GM12878 (cell line): ENCODE data around the gene SP110. TPM values are rescaled to one million over a fixed set of nuclear protein-coding genes. Genes with fewer than 3 reads are reported as not detected.

Source experiments
- ATAC-seq: fragments of 200-7000 bp; cut with Tn5 transposase; 3 replicates; pipeline ENCODE4 v1.9.1; 2020; ENCODE audit warnings: mild to moderate bottlenecking, moderate library complexity
- BruUV-seq: library from RNA; stranded (reverse); fragments of 400-500 nt; replicated peaks from 2 replicates; lab custom pipeline; 2021; lab: Mats Ljungman, UMichigan
- CTCF ChIA-PET: fragments of 300-600 bp; sonication (Branson Sonifier 250); formaldehyde crosslinking; extraction: SDS; loops from one replicate; lab custom pipeline; 2021; ENCODE audit warnings: inconsistent platforms; lab: Yijun Ruan, JAX
- POLR2A ChIA-PET: fragments of 350-600 bp; formaldehyde crosslinking; extraction: SDS; loops from one replicate; lab custom pipeline; 2021; ENCODE audit warnings: inconsistent platforms; lab: Charles Lee
- RAD21 ChIA-PET: fragments of 300-600 bp; sonication (Branson Sonifier 250); formaldehyde crosslinking; loops from one replicate; lab custom pipeline; 2023; ENCODE audit warnings: antibody characterized with exemption; ENCODE audit not compliant: unreplicated experiment; lab: Charles Lee
- SMC1A ChIA-PET: fragments of 300-600 bp; sonication (Branson Sonifier 250); formaldehyde crosslinking; loops from one replicate; lab custom pipeline; 2023; ENCODE audit not compliant: unreplicated experiment, uncharacterized antibody; lab: Charles Lee
- DNase-seq: peaks from one replicate; pipeline ENCODE4 v3.0.0-alpha.2; 2011; ENCODE audit warnings: low read depth, low spot score
- FAIRE-seq: peaks from 3 replicates; lab custom pipeline; 2011; peaks lifted over from hg19 to GRCh38; lab: Jason Lieb, UNC
- H2AFZ ChIP-seq: 2 replicates; pipeline ENCODE4 v1.6.0; 2011; ENCODE audit warnings: low read depth, low read length, control low read depth; ENCODE audit not compliant: control insufficient read depth
- H3K27ac ChIP-seq: 2 replicates; pipeline ENCODE4 v1.5.1; 2011; ENCODE audit warnings: control low read depth; ENCODE audit not compliant: control insufficient read depth, insufficient read depth
- H3K27me3 ChIP-seq, 2 experiments: replicated peaks in 1 of 2; 2 replicates each; pipeline versions ENCODE4 v1.6.0 to v1.6.1; 2011; ENCODE audit warnings: low read length in 1 of 2; ENCODE audit not compliant: control insufficient read depth in 2 of 2, insufficient read depth in 2 of 2
- H3K36me3 ChIP-seq, 2 experiments: 2 replicates each; pipeline ENCODE4 v1.5.1; 2011; ENCODE audit warnings: low read length in 1 of 2; ENCODE audit not compliant: control insufficient read depth in 2 of 2, insufficient read depth in 2 of 2
- H3K4me1 ChIP-seq: 2 replicates; pipeline ENCODE4 v1.6.1; 2011; ENCODE audit warnings: mild to moderate bottlenecking, low read length, moderate library complexity, mixed read lengths; ENCODE audit not compliant: control insufficient read depth, insufficient read depth
- H3K4me2 ChIP-seq: 2 replicates; pipeline ENCODE4 v1.6.0; 2011; ENCODE audit warnings: control low read depth; ENCODE audit not compliant: control insufficient read depth, insufficient read depth
- H3K4me3 ChIP-seq: fragments of 200-600 bp; sonication (generic); 2 replicates; pipeline ENCODE4 v1.5.1; 2016
- H3K79me2 ChIP-seq: 2 replicates; pipeline ENCODE4 v1.6.0; 2011; ENCODE audit warnings: low read length; ENCODE audit not compliant: control insufficient read depth, insufficient read depth
- H3K9ac ChIP-seq: 2 replicates; pipeline ENCODE4 v1.8.0; 2011; ENCODE audit warnings: low read length, control low read depth, mixed read lengths; ENCODE audit not compliant: control insufficient read depth, insufficient read depth
- H3K9me3 ChIP-seq: replicated peaks from 3 replicates; pipeline ENCODE4 v1.5.1; 2011; ENCODE audit warnings: mild to moderate bottlenecking, low read length; ENCODE audit not compliant: control insufficient read depth, insufficient read depth
- H4K20me1 ChIP-seq: 2 replicates; pipeline ENCODE4 v1.6.0; 2011; ENCODE audit not compliant: control insufficient read depth, insufficient read depth
- CEBPZ ChIP-seq: fragments of 150-350 bp; IDR thresholded peaks from 2 replicates; pipeline ENCODE4 v1.6.1; 2016; ENCODE audit warnings: low read depth, low read length
- EZH2 ChIP-seq: IDR thresholded peaks from 2 replicates; pipeline ENCODE4 v1.6.1; 2012; ENCODE audit warnings: low read depth, mild to moderate bottlenecking, control low read depth, inconsistent platforms, low read length, borderline replicate concordance; ENCODE audit not compliant: control insufficient read depth
- IRF5 ChIP-seq: fragments of 450-650 bp; IDR thresholded peaks from 2 replicates; pipeline ENCODE4 v1.6.1; 2017; ENCODE audit warnings: borderline replicate concordance
- NRF1 ChIP-seq: conservative IDR thresholded peaks from 2 replicates; pipeline ENCODE4 v1.6.1; 2011; ENCODE audit warnings: mild to moderate bottlenecking, low read depth, low read length, improper control_type of control experiment
- PML ChIP-seq: IDR thresholded peaks from 2 replicates; pipeline ENCODE4 v1.6.1; 2012; ENCODE audit warnings: low read length, inconsistent platforms
- RB1 ChIP-seq: fragments of 450-650 bp; formaldehyde crosslinking; IDR thresholded peaks from 2 replicates; pipeline ENCODE4 v1.6.1; 2017; ENCODE audit warnings: mild to moderate bottlenecking, borderline replicate concordance
- REST ChIP-seq: IDR thresholded peaks from 2 replicates; pipeline ENCODE4 v1.6.1; 2012; ENCODE audit warnings: mild to moderate bottlenecking, low read depth, low read length
- STAT1 ChIP-seq: fragments of 450-650 bp; conservative IDR thresholded peaks from 2 replicates; pipeline ENCODE4 v1.6.1; 2014; ENCODE audit warnings: antibody characterized with exemption, mild to moderate bottlenecking
- TARDBP ChIP-seq: IDR thresholded peaks from 2 replicates; pipeline ENCODE4 v1.6.1; 2016; ENCODE audit warnings: borderline replicate concordance
- ZNF592 ChIP-seq: fragments of 450-650 bp; IDR thresholded peaks from 2 replicates; pipeline ENCODE4 v1.6.1; 2017; ENCODE audit warnings: mild to moderate bottlenecking, moderate library complexity
- WGBS: methylation state at CpG from one replicate; pipeline ENCODE4 v1.1.6; 2016; ENCODE audit warnings: low lambda C conversion rate; ENCODE audit not compliant: insufficient replicate concordance, insufficient coverage; ENCODE audit errors: missing lambda C conversion rate; 5-methylcytosine and 5-hydroxymethylcytosine counted together
- in situ Hi-C: fragments of 300-500 bp; cut with MboI; formaldehyde crosslinking; loops from 9 replicates; pipeline ENCODE4 v1.14.3; 2018; ENCODE audit warnings: mixed read lengths
- intact Hi-C: fragments of 100-400 bp; cut with micrococcal nuclease; formaldehyde crosslinking; loops from one replicate; pipeline ENCODE4 v1.14.2; 2022; ENCODE audit not compliant: unreplicated experiment
- polyA plus RNA-seq, 11 experiments: library from polyadenylated mRNA; depleted of rRNA in 4 of 11; unstranded in 6 of 11; stranded (reverse) in 5 of 11; fragments of >200 nt; fragmentation: Nextera tagmentation in 4 of 11; fragmentation: Illumina TruSeq in 1 of 11; extraction: Ambion mirVana in 4 of 11; extraction: Trizol in 1 of 11; gene quantifications; 1 replicate in 1 of 11; 2 replicates in 10 of 11; pipeline versions ENCODE4 v1.2.1 to v1.2.3, GENCODE V29; 2011 to 2016; ENCODE audit warnings: inconsistent platforms in 2 of 11, missing spikeins in 2 of 11, low read depth in 1 of 11
- total RNA-seq, 4 experiments: library from RNA; depleted of rRNA in 3 of 4; stranded (reverse); fragments of >200 nt in 3 of 4; fragmentation: Illumina TruSeq in 1 of 4; extraction: Trizol in 1 of 4; gene quantifications; 2 replicates each; pipeline versions ENCODE4 v1.2.1 to v1.2.3, GENCODE V29; 2013 to 2021

Gene SP110
- total and polyA plus RNA-seq, 10 of the 15 experiments (the other 5 are each of a cell fraction or from before 2014, with no cell fraction given), result 81.2 to 149 (median 100) TPM

- TF ChIP-seq ZNF592, result no peak
- no peak for TF ChIP-seq STAT1
- TF ChIP-seq CEBPZ, result no peak
These were observed 55.6 kb downstream of the SP110 start (continued) for GRCh38 chr2:230164139-230164538.

- no peak for FAIRE-seq
- no TSS peak for BruUV-seq
- H3K9me3 ChIP-seq, result no peaks in the 10 kb centered on the region
- no peak overlapping the region for H3K4me3 ChIP-seq
- H3K4me1 ChIP-seq, result no peaks in the 10 kb centered on the region
- no peaks in the 10 kb centered on the region for H4K20me1 ChIP-seq
- SMC1A ChIA-PET, result interaction anchor here (2.5 kb wide), 1 partner anchor 448 kb away, joined by 6 read pairs; no protein-coding TSS in a partner anchor
- H2AFZ ChIP-seq, result no peak overlapping the region
- CTCF ChIA-PET, result interaction anchor here (0.9 to 6.2 kb wide), 3 partner anchors 95 to 450 kb away, joined by 3 to 65 read pairs (median 4); partner anchors contain the start of gene SLC16A14
- no peak overlapping the region for H3K4me2 ChIP-seq
- WGBS, result 75% methylated on average over 5 of the region's 5 CpGs
- no peak overlapping the region for H3K9ac ChIP-seq
- POLR2A ChIA-PET, result no interaction called here
- RAD21 ChIA-PET, result no interaction called here
- H3K27me3 ChIP-seq, result no peaks in the 10 kb centered on the region
- peaks cover 2 to 3% of the 10 kb centered on the region in 2 experiments; a peak in 1 of 4 replicates for H3K36me3 ChIP-seq
- intact Hi-C loops (no loop called here), in situ Hi-C loops (loop anchor here (5.0 to 25.0 kb wide), 2 partner anchors 156 to 376 kb away; no protein-coding TSS in a partner anchor)
- no peak overlapping the region for H3K27ac ChIP-seq
- no peaks in the 10 kb centered on the region for H3K79me2 ChIP-seq
- ATAC-seq, result no peak
- no peak for DNase-seq
- TF ChIP-seq NRF1, result no peak
- no peak for TF ChIP-seq IRF5
- TF ChIP-seq REST, result no peak
- TF ChIP-seq TARDBP, result no peak
- TF ChIP-seq EZH2, result no peak
- TF ChIP-seq PML, result no peak
- no peak for TF ChIP-seq RB1
These were observed 56.8 kb downstream of the SP110 start for GRCh38 chr2:230162981-230163380.
